Adrenal gland (tissue), 12 donors: ENCODE results near the gene GLB1L. TPM values are rescaled to one million over a fixed set of nuclear protein-coding genes. Genes with fewer than 3 reads are reported as not detected.
A peak's percentile ranks its signal among the peaks of the same experiment; 100 is the strongest.

Experiments used
- DNase-seq, 7 donors: peaks; one replicate each; pipeline ENCODE4 v3.0.0-alpha.2; 2019 to 2020
- H3K27ac ChIP-seq, 5 donors: fragments of 200-600 bp; sonication (generic) in 4 of 5; 1 replicate in 3 of 5; 2 replicates in 2 of 5; pipeline versions ENCODE4 v1.5.1 to v1.8.0; 2016 to 2020; ENCODE audit warnings: mild to moderate bottlenecking in 1 of 5
- H3K27me3 ChIP-seq: fragments of 200-600 bp; 2 replicates; pipeline ENCODE4 v1.8.0; 2021
- H3K36me3 ChIP-seq, 2 donors: fragments of 200-600 bp; replicated peaks in 1 of 2; 1 replicate in 1 of 2; 2 replicates in 1 of 2; pipeline versions ENCODE4 v1.5.1 to v1.8.0; 2018 to 2022
- H3K4me1 ChIP-seq, 2 donors: fragments of 200-600 bp; replicated peaks in 1 of 2; 1 replicate in 1 of 2; 2 replicates in 1 of 2; pipeline versions ENCODE4 v1.5.1 to v1.8.0; 2018 to 2021
- H3K4me3 ChIP-seq, 4 donors: fragments of 200-600 bp; sonication (generic) in 3 of 4; one replicate each; pipeline ENCODE4 v1.5.1; 2016 to 2018
- H3K9me3 ChIP-seq, 3 donors: fragments of 200-600 bp; sonication (generic) in 1 of 3; replicated peaks in 1 of 3; 1 replicate in 2 of 3; 2 replicates in 1 of 3; pipeline versions ENCODE4 v1.5.1 to v1.8.0; 2016 to 2021
- CTCF ChIP-seq, 6 experiments: fragments of 450-650 bp in 4 of 6; fragments of 200-600 bp in 2 of 6; sonication (generic) in 1 of 6; IDR thresholded peaks; 1 replicate in 5 of 6; 2 replicates in 1 of 6; pipeline versions ENCODE4 v1.5.1 to v1.8.0; 2016 to 2021; ENCODE audit warnings: antibody characterized with exemption in 6 of 6, mild to moderate bottlenecking in 2 of 6, moderate library complexity in 1 of 6
- POLR2A ChIP-seq, 2 donors: fragments of 450-650 bp; IDR thresholded peaks; one replicate each; pipeline ENCODE4 v1.6.1; 2017; ENCODE audit warnings: antibody characterized with exemption in 2 of 2, mild to moderate bottlenecking in 2 of 2, moderate library complexity in 1 of 2
- WGBS, 4 donors: extraction: QIAGEN DNeasy Blood & Tissue Kit in 2 of 4; methylation state at CpG; one replicate each; pipeline versions ENCODE4 v1.1.5 to v1.1.7; 2013 to 2017; 5-methylcytosine and 5-hydroxymethylcytosine counted together
- intact Hi-C, 2 donors: fragments of 100-400 bp; cut with DNase I; formaldehyde crosslinking; loops; one replicate each; pipeline versions ENCODE4 v1.14.1 to v1.15.0; 2022 to 2023
- polyA plus RNA-seq, 3 donors: library from polyadenylated mRNA; stranded (reverse); fragments of 200-250 nt in 2 of 3; fragments of 350-450 nt in 1 of 3; fragmentation: Illumina TruSeq in 1 of 3; extraction: RNeasy Lipid Tissue Mini Kit (QIAGEN cat#74804) in 1 of 3; gene quantifications; one replicate each; pipeline ENCODE4 v1.2.3, GENCODE V29; 2013 to 2014
- total RNA-seq, 9 donors: library from RNA; depleted of rRNA in 4 of 9; stranded (reverse); fragments of >200 nt in 4 of 9; fragments of 120-200 nt in 1 of 9; fragmentation: NEBNext Ultra II Directional in 1 of 9; extraction: Animal tissue kit (Norgen Biotek cat#: 25700) in 1 of 9; gene quantifications; one replicate each; pipeline versions ENCODE4 v1.1.0 to v1.2.4, GENCODE V29; 2013 to 2023
- donor health status: healthy with polysubstance abuse.
- donor health status: Bipolar disorder and iron deficiency.
- donor health status: DM: yes; HTN: yes; CAD: no.
- donor health status: DM: no; HTN: no; CAD: no.
- donor health status: DM: no; HTN: no; CAD: no.
- donor health status: DM: yes; HTN: yes; CAD: no.

Gene GLB1L
- total and polyA plus RNA-seq, 12 donors = 6.3 to 25.0 (median 14.5) TPM

GRCh38 chr2:219214141-219214540 is 31.1 kb downstream of the GLB1L start:
- Histone ChIP-seq H3K27ac (no peak overlapping the region), H3K4me1 (peaks cover 17 to 24% of the 10 kb centered on the region in 2 donors), H3K36me3 (peaks cover 0 to 52% of the 10 kb centered on the region in 2 donors), H3K4me3 (no peak overlapping the region), H3K27me3 (no peaks in the 10 kb centered on the region), H3K9me3 (no peaks in the 10 kb centered on the region)
- DNase-seq = no peak
- WGBS, 4 donors = 92 to 96% (median 94%) methylated on average over 15 of the region's 15 CpGs
- no peak for TF ChIP-seq CTCF (IDR thresholded peaks at IDR 0.05)
- no peak for TF ChIP-seq POLR2A (IDR thresholded peaks at IDR 0.05)
- intact Hi-C loops = loop anchor here (5.0 to 10.0 kb wide), 2 partner anchors 42 to 49 kb away; partner anchors contain the start of genes NHEJ1 (in 1 of the 2) and SLC23A3 (in 1 of the 2)

- intact Hi-C loops = loop anchor here (5.0 to 10.0 kb wide), 2 partner anchors 41 to 49 kb away; partner anchors contain the start of genes NHEJ1 (in 1 of the 2) and SLC23A3 (in 1 of the 2)
- H3K4me1 ChIP-seq = peaks cover 14 to 21% of the 10 kb centered on the region in 2 donors
Observed at GRCh38 chr2:219213486-219214071, 31.7 kb downstream of the GLB1L start.

GRCh38 chr2:219213026-219213415 is 32.2 kb downstream of the GLB1L start:
- Histone ChIP-seq H3K27me3 (no peaks in the 10 kb centered on the region), H3K4me1 (peaks cover 8 to 20% of the 10 kb centered on the region in 2 donors), H3K9me3 (no peaks in the 10 kb centered on the region), H3K36me3 (peaks cover 0 to 63% of the 10 kb centered on the region in 2 donors), H3K27ac (no peak overlapping the region), H3K4me3 (no peak overlapping the region)
- intact Hi-C loops = loop anchor here (5.0 to 10.0 kb wide), 2 partner anchors 41 to 48 kb away; partner anchors contain the start of genes NHEJ1 (in 1 of the 2) and SLC23A3 (in 1 of the 2)
- TF ChIP-seq CTCF (IDR thresholded peaks at IDR 0.05) = no peak
- no peak for TF ChIP-seq POLR2A (IDR thresholded peaks at IDR 0.05)
- peak in 1 of 7 donors; percentile 13 for DNase-seq
- 87 to 95% (median 91%) methylated on average over 6 to 8 of the region's 8 CpGs for WGBS, 4 donors

More at GRCh38 chr2:219213486-219214071, 31.7 kb downstream of the GLB1L start:
- WGBS, 4 donors = 89 to 98% (median 95%) methylated on average over 6 to 10 of the region's 10 CpGs
- DNase-seq = no peak
- no peaks in the 10 kb centered on the region for H3K9me3 ChIP-seq
- TF ChIP-seq CTCF (IDR thresholded peaks at IDR 0.05) = no peak
- no peak for TF ChIP-seq POLR2A (IDR thresholded peaks at IDR 0.05)
- H3K36me3 ChIP-seq = peaks cover 0 to 58% of the 10 kb centered on the region in 2 donors
- H3K27ac ChIP-seq = no peak overlapping the region
- H3K4me3 ChIP-seq = no peak overlapping the region
- no peaks in the 10 kb centered on the region for H3K27me3 ChIP-seq

- Histone ChIP-seq H3K4me3 (no peak overlapping the region), H3K27ac (no peak overlapping the region), H3K36me3 (peaks cover 0 to 64% of the 10 kb centered on the region in 2 donors), H3K27me3 (no peaks in the 10 kb centered on the region), H3K9me3 (no peaks in the 10 kb centered on the region), H3K4me1 (peaks cover 7 to 14% of the 10 kb centered on the region in 2 donors)
- TF ChIP-seq POLR2A (IDR thresholded peaks at IDR 0.05) (no peak), CTCF (IDR thresholded peaks at IDR 0.05) (no peak)
- DNase-seq = peak in 1 of 7 donors; percentile 26
- WGBS, 4 donors = 83 to 90% (median 87%) methylated on average over 9 of the region's 9 CpGs
- intact Hi-C loops = loop anchor here (5.0 to 10.0 kb wide), 2 partner anchors 39 to 46 kb away; partner anchors contain the start of genes NHEJ1 (in 1 of the 2) and SLC23A3 (in 1 of the 2)
Observed at GRCh38 chr2:219210886-219211362, 34.3 kb downstream of the GLB1L start.
